Suprapubic skin (tissue), 4 donors: ENCODE measurements around the gene TMEM106C.

ENCODE experiments used
- EP300 ChIP-seq: sonication (generic); formaldehyde crosslinking; IDR thresholded peaks from one replicate; pipeline ENCODE4 v1.6.1; 2017; ENCODE audit warnings: antibody characterized with exemption
- POLR2A ChIP-seq, 2 donors: fragments of 450-650 bp; IDR thresholded peaks; one replicate each; pipeline ENCODE4 v1.6.1; 2017; ENCODE audit warnings: antibody characterized with exemption in 2 of 2, mild to moderate bottlenecking in 2 of 2, moderate library complexity in 2 of 2
- POLR2AphosphoS5 ChIP-seq, 3 donors: sonication (generic); formaldehyde crosslinking; IDR thresholded peaks; one replicate each; pipeline ENCODE4 v1.6.1; 2017; ENCODE audit warnings: antibody characterized with exemption in 3 of 3
- TF ChIP-seq, protein P1 (sequence below), 2 donors: fragments of 200-600 bp in 1 of 2; fragments of 450-650 bp in 1 of 2; sonication (generic) in 1 of 2; IDR thresholded peaks; one replicate each; pipeline ENCODE4 v1.5.1; 2016 to 2019; ENCODE audit warnings: antibody characterized with exemption in 2 of 2, mild to moderate bottlenecking in 1 of 2, moderate library complexity in 1 of 2

DNA sequence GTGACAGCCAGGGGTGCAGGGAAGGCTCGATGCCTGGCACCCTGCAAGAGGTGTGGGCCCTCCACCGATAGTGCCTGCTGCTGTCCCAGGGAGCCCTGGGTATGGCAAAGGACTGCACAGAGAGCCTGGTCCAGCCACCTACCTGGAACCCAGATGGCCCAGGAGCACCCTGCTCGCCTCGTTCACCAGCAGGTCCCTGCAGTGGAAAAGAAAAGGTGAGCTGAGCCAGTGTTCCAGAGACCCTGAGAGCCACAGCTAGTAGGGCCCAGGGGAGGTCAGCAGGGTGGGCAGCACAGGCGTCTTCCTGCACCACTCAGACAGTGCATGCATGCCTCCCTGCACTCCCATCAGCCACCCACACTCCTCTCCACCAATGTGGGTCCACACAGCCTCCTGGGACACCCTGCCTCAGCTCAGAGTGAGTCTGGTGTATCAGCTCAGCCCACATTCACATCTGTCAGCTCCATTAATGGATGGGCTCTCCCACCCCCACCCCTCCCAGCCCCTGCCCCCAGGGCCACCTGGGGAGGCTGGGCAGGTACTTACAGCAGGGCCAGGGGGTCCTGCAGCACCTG, 20.2 kb downstream of the TMEM106C start:
- TF ChIP-seq, protein P1, sequence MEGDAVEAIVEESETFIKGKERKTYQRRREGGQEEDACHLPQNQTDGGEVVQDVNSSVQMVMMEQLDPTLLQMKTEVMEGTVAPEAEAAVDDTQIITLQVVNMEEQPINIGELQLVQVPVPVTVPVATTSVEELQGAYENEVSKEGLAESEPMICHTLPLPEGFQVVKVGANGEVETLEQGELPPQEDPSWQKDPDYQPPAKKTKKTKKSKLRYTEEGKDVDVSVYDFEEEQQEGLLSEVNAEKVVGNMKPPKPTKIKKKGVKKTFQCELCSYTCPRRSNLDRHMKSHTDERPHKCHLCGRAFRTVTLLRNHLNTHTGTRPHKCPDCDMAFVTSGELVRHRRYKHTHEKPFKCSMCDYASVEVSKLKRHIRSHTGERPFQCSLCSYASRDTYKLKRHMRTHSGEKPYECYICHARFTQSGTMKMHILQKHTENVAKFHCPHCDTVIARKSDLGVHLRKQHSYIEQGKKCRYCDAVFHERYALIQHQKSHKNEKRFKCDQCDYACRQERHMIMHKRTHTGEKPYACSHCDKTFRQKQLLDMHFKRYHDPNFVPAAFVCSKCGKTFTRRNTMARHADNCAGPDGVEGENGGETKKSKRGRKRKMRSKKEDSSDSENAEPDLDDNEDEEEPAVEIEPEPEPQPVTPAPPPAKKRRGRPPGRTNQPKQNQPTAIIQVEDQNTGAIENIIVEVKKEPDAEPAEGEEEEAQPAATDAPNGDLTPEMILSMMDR (IDR thresholded peaks at IDR 0.05) = no peak
- no peak for TF ChIP-seq POLR2A (IDR thresholded peaks at IDR 0.05)
- TF ChIP-seq EP300 = no peak
- TF ChIP-seq POLR2AphosphoS5 (IDR thresholded peaks at IDR 0.05) = no peak
